Loucy (cell line): Measurements from ENCODE around the gene ZBTB8A.
A peak's percentile ranks its signal among the peaks of the same experiment; 100 is the strongest.

ENCODE experiments used
- H2AFZ ChIP-seq: fragments of 200-600 bp; sonication (generic); 2 replicates; pipeline ENCODE4 v1.6.0; 2016; ENCODE audit warnings: antibody characterized with exemption, mild to moderate bottlenecking, low read length, moderate library complexity
- H3F3A ChIP-seq: fragments of 200-600 bp; 2 replicates; pipeline ENCODE4 v1.6.0; 2016; ENCODE audit warnings: antibody characterized with exemption, low read depth, mild to moderate bottlenecking
- H3K27me3 ChIP-seq: fragments of 200-600 bp; sonication (generic); 2 replicates; pipeline ENCODE4 v1.6.1; 2014; ENCODE audit warnings: low read length, mild to moderate bottlenecking; ENCODE audit not compliant: insufficient read depth, poor library complexity, severe bottlenecking
- H3K36me3 ChIP-seq: fragments of 200-600 bp; sonication (generic); 2 replicates; pipeline ENCODE4 v1.6.1; 2016; ENCODE audit warnings: low read length; ENCODE audit not compliant: insufficient read depth
- H3K4me1 ChIP-seq: fragments of 200-600 bp; sonication (generic); 2 replicates; pipeline ENCODE4 v1.5.1; 2014; ENCODE audit warnings: low read length, mild to moderate bottlenecking; ENCODE audit not compliant: insufficient read depth, poor library complexity, severe bottlenecking
- H3K4me2 ChIP-seq: fragments of 200-600 bp; sonication (generic); 2 replicates; pipeline ENCODE4 v1.6.0; 2014; ENCODE audit warnings: antibody characterized with exemption, low read length, low read depth, mild to moderate bottlenecking; ENCODE audit not compliant: poor library complexity, severe bottlenecking
- H3K4me3 ChIP-seq: fragments of 200-600 bp; sonication (generic); 2 replicates; pipeline ENCODE4 v1.5.1; 2014; ENCODE audit warnings: low read length, mild to moderate bottlenecking, mixed read lengths; ENCODE audit not compliant: poor library complexity, severe bottlenecking
- H3K79me2 ChIP-seq: fragments of 200-600 bp; sonication (generic); 2 replicates; pipeline ENCODE4 v1.6.1; 2014; ENCODE audit warnings: low read length; ENCODE audit not compliant: insufficient read depth
- H3K9ac ChIP-seq: fragments of 200-600 bp; sonication (generic); 2 replicates; pipeline ENCODE4 v1.6.0; 2014; ENCODE audit warnings: mild to moderate bottlenecking, low read depth, low read length, moderate library complexity; ENCODE audit not compliant: poor library complexity, severe bottlenecking
- H3K9me2 ChIP-seq: fragments of 200-600 bp; sonication (generic); replicated peaks from 2 replicates; pipeline ENCODE4 v1.6.1; 2016; ENCODE audit warnings: low read depth, low read length, mixed read lengths
- H3K9me3 ChIP-seq: fragments of 200-600 bp; sonication (generic); 2 replicates; pipeline ENCODE4 v1.6.1; 2014; ENCODE audit warnings: mild to moderate bottlenecking, antibody characterized with exemption, low read length, low read depth; ENCODE audit not compliant: insufficient read depth
- H4K20me1 ChIP-seq: fragments of 200-600 bp; sonication (generic); 2 replicates; pipeline ENCODE4 v1.6.0; 2014; ENCODE audit warnings: antibody characterized with exemption, low read length, mild to moderate bottlenecking; ENCODE audit not compliant: insufficient read depth, poor library complexity, severe bottlenecking
- CTCF ChIP-seq: fragments of 200-600 bp; sonication (generic); conservative IDR thresholded peaks from 2 replicates; pipeline ENCODE4 v1.5.1; 2014; ENCODE audit warnings: mild to moderate bottlenecking, antibody characterized with exemption, low read length
- EZH2phosphoT487 ChIP-seq: fragments of 200-600 bp; IDR thresholded peaks from 2 replicates; pipeline ENCODE4 v1.6.1; 2018; ENCODE audit warnings: antibody characterized with exemption, mild to moderate bottlenecking, moderate library complexity, borderline replicate concordance

The ZBTB8A gene

GRCh38 chr1:32533792-32534327 lies 5.4 kb upstream of the ZBTB8A start:
- Histone ChIP-seq H3K4me2 (peak overlapping the region; percentile 61), H3K27me3 (no peaks in the 10 kb centered on the region), H3K79me2 (no peaks in the 10 kb centered on the region), H3K36me3 (no peaks in the 10 kb centered on the region), H3F3A (peaks cover 17% of the 10 kb centered on the region), H3K4me3 (peak overlapping the region; percentile 49), H4K20me1 (no peaks in the 10 kb centered on the region), H3K9me3 (no peaks in the 10 kb centered on the region), H3K4me1 (peaks cover 55% of the 10 kb centered on the region), H3K9me2 (no peaks in the 10 kb centered on the region), H3K9ac (peak overlapping the region; percentile 57), H2AFZ (no peak overlapping the region)
- TF ChIP-seq CTCF (no peak), EZH2phosphoT487 (no peak)

GRCh38 chr1:32536117-32536516 lies 3.1 kb upstream of the ZBTB8A start:
- Histone ChIP-seq H3F3A (peaks cover 19% of the 10 kb centered on the region), H3K4me2 (peak overlapping the region; percentile 61)

GRCh38 chr1:32536764-32537163 lies 2.5 kb upstream of the ZBTB8A start:
- no peaks in the 10 kb centered on the region for H3K27me3 ChIP-seq
- peaks cover 19% of the 10 kb centered on the region for H3F3A ChIP-seq
- peaks cover 73% of the 10 kb centered on the region for H3K4me1 ChIP-seq

More at GRCh38 chr1:32536117-32536516, 3.1 kb upstream of the ZBTB8A start:
- H3K27me3 ChIP-seq = no peaks in the 10 kb centered on the region
- no peaks in the 10 kb centered on the region for H3K9me3 ChIP-seq
- no peak overlapping the region for H3K4me3 ChIP-seq
- H2AFZ ChIP-seq = no peak overlapping the region
- no peaks in the 10 kb centered on the region for H4K20me1 ChIP-seq
- no peak for TF ChIP-seq EZH2phosphoT487
- TF ChIP-seq CTCF = no peak
- H3K9me2 ChIP-seq = no peaks in the 10 kb centered on the region
- peaks cover 14% of the 10 kb centered on the region for H3K79me2 ChIP-seq
- H3K36me3 ChIP-seq = no peaks in the 10 kb centered on the region
- peaks cover 67% of the 10 kb centered on the region for H3K4me1 ChIP-seq
- H3K9ac ChIP-seq = peak overlapping the region; percentile 13

More at GRCh38 chr1:32536764-32537163, 2.5 kb upstream of the ZBTB8A start:
- Histone ChIP-seq H3K9me2 (no peaks in the 10 kb centered on the region), H3K4me2 (no peak overlapping the region), H3K79me2 (peaks cover 21% of the 10 kb centered on the region), H3K4me3 (no peak overlapping the region), H4K20me1 (no peaks in the 10 kb centered on the region), H3K9ac (peak overlapping the region; percentile 13), H3K36me3 (no peaks in the 10 kb centered on the region), H3K9me3 (no peaks in the 10 kb centered on the region), H2AFZ (peak overlapping the region; percentile 53)
- TF ChIP-seq EZH2phosphoT487 (no peak), CTCF (no peak)
